IMR-90 (cell line): Measurements from ENCODE around the gene FRMD4B. TPM values are rescaled to one million over a fixed set of nuclear protein-coding genes. Genes with fewer than 3 reads are reported as not detected.

Source experiments
- ATAC-seq: fragments of 200-7000 bp; cut with Tn5 transposase; 2 replicates; pipeline ENCODE4 v1.9.1; 2020; ENCODE audit warnings: low read depth, mild to moderate bottlenecking, moderate library complexity
- BruUV-seq: library from RNA; stranded (reverse); fragments of 400-500 nt; replicated peaks from 2 replicates; lab custom pipeline; 2021; lab: Mats Ljungman, UMichigan
- CTCF ChIA-PET: fragments of 300-600 bp; formaldehyde crosslinking; extraction: SDS; loops from one replicate; lab custom pipeline; 2021; ENCODE audit warnings: antibody characterized with exemption; lab: Yijun Ruan, JAX
- POLR2A ChIA-PET: fragments of 300-600 bp; sonication (Branson Sonifier 250); formaldehyde crosslinking; loops from one replicate; lab custom pipeline; 2022; ENCODE audit warnings: antibody characterized with exemption; ENCODE audit not compliant: unreplicated experiment; lab: Charles Lee
- DNase-seq: peaks from one replicate; pipeline ENCODE4 v3.0.0; 2013
- H2AFZ ChIP-seq: replicated peaks from 2 replicates; pipeline ENCODE3; 2013; ENCODE audit warnings: low read length, mild to moderate bottlenecking; ENCODE audit not compliant: poor library complexity
- H2AK5ac ChIP-seq: 2 replicates; pipeline ENCODE4 v1.6.1; 2013; ENCODE audit warnings: low read depth, low read length, inconsistent platforms
- H2AK9ac ChIP-seq: replicated peaks from 2 replicates; pipeline ENCODE3; 2013; ENCODE audit warnings: mild to moderate bottlenecking, low read depth, low read length, moderate library complexity; ENCODE audit not compliant: poor library complexity
- H2BK120ac ChIP-seq: 2 replicates; pipeline ENCODE4 v1.6.1; 2013; ENCODE audit warnings: low read depth, low read length, inconsistent platforms
- H2BK15ac ChIP-seq: 3 replicates; pipeline ENCODE4 v1.6.1; 2013; ENCODE audit warnings: low read depth, low read length, inconsistent platforms
- H2BK20ac ChIP-seq: 2 replicates; pipeline ENCODE4 v1.6.1; 2013; ENCODE audit warnings: low read depth, mild to moderate bottlenecking, inconsistent platforms, low read length, moderate library complexity
- H2BK5ac ChIP-seq: 2 replicates; pipeline ENCODE4 v1.6.1; 2013; ENCODE audit warnings: mild to moderate bottlenecking, low read depth, low read length, inconsistent platforms; ENCODE audit not compliant: poor library complexity, severe bottlenecking
- H3K14ac ChIP-seq: replicated peaks from 2 replicates; pipeline ENCODE4 v1.6.1; 2013; ENCODE audit warnings: low read depth, low read length, inconsistent platforms
- H3K18ac ChIP-seq: 2 replicates; pipeline ENCODE4 v1.6.1; 2013; ENCODE audit warnings: low read depth, low read length, control low read depth
- H3K23ac ChIP-seq: 2 replicates; pipeline ENCODE4 v1.6.1; 2013; ENCODE audit warnings: low read depth, low read length, inconsistent platforms
- H3K27ac ChIP-seq: 2 replicates; pipeline ENCODE4 v1.5.1; 2013; ENCODE audit warnings: mild to moderate bottlenecking, control low read depth, low read length; ENCODE audit not compliant: insufficient read depth
- H3K27me3 ChIP-seq: 2 replicates; pipeline ENCODE4 v1.6.1; 2013; ENCODE audit warnings: low read length; ENCODE audit not compliant: control insufficient read depth, insufficient read depth
- H3K36me3 ChIP-seq: 2 replicates; pipeline ENCODE4 v1.6.1; 2013; ENCODE audit warnings: low read length, mixed read lengths; ENCODE audit not compliant: control insufficient read depth, insufficient read depth
- H3K4ac ChIP-seq: 2 replicates; pipeline ENCODE4 v1.6.1; 2013; ENCODE audit warnings: low read depth, low read length, inconsistent platforms
- H3K4me1 ChIP-seq: 2 replicates; pipeline ENCODE4 v1.6.1; 2013; ENCODE audit warnings: low read length, mixed read lengths; ENCODE audit not compliant: control insufficient read depth, insufficient read depth
- H3K4me2 ChIP-seq: 2 replicates; pipeline ENCODE4 v1.6.1; 2013; ENCODE audit warnings: low read depth, mild to moderate bottlenecking, control low read depth, low read length, moderate library complexity
- H3K4me3 ChIP-seq: 2 replicates; pipeline ENCODE4 v1.5.1; 2013; ENCODE audit warnings: low read depth, mild to moderate bottlenecking, control low read depth, low read length, moderate library complexity; ENCODE audit not compliant: insufficient read depth
- H3K56ac ChIP-seq: 2 replicates; pipeline ENCODE4 v1.6.1; 2013; ENCODE audit warnings: low read length, inconsistent platforms; ENCODE audit not compliant: insufficient read depth; ENCODE audit errors: extremely low read depth
- H3K79me1 ChIP-seq, 2 experiments: 2 replicates each; pipeline ENCODE4 v1.6.1; 2013; ENCODE audit warnings: low read length in 2 of 2, inconsistent platforms in 1 of 2, low read depth in 1 of 2
- H3K9ac ChIP-seq: 2 replicates; pipeline ENCODE4 v1.6.1; 2013; ENCODE audit warnings: low read depth, low read length, control low read depth
- H3K9me1 ChIP-seq: 2 replicates; pipeline ENCODE4 v1.6.1; 2013; ENCODE audit warnings: low read length, inconsistent platforms; ENCODE audit not compliant: insufficient read depth
- H3K9me3 ChIP-seq: 2 replicates; pipeline ENCODE4 v1.6.1; 2013; ENCODE audit warnings: low read length; ENCODE audit not compliant: control insufficient read depth, insufficient read depth
- H4K20me1 ChIP-seq: 2 replicates; pipeline ENCODE4 v1.6.1; 2013; ENCODE audit warnings: low read length, inconsistent platforms; ENCODE audit not compliant: insufficient read depth
- H4K5ac ChIP-seq: 2 replicates; pipeline ENCODE4 v1.6.1; 2013; ENCODE audit warnings: mild to moderate bottlenecking, low read depth, low read length, control low read depth
- H4K8ac ChIP-seq, 2 experiments: 2 replicates each; pipeline ENCODE4 v1.6.1; 2013; ENCODE audit warnings: low read depth in 2 of 2, low read length in 2 of 2, control low read depth in 1 of 2, inconsistent platforms in 1 of 2
- H4K91ac ChIP-seq: 2 replicates; pipeline ENCODE4 v1.6.1; 2013; ENCODE audit warnings: low read depth, low read length, inconsistent platforms; ENCODE audit not compliant: insufficient read depth
- BHLHE40 ChIP-seq: fragments of 150-350 bp; IDR thresholded peaks from 2 replicates; pipeline ENCODE4 v1.6.1; 2016; ENCODE audit warnings: mild to moderate bottlenecking, low read depth, low read length
- CEBPB ChIP-seq: IDR thresholded peaks from 2 replicates; pipeline ENCODE4 v1.6.1; 2012; ENCODE audit warnings: low read depth, low read length, improper control_type of control experiment
- CHD1 ChIP-seq: IDR thresholded peaks from 2 replicates; pipeline ENCODE4 v1.6.1; 2012; ENCODE audit warnings: low read depth, low read length, improper control_type of control experiment
- ELK1 ChIP-seq: fragments of 150-350 bp; IDR thresholded peaks from 2 replicates; pipeline ENCODE4 v1.6.1; 2016; ENCODE audit warnings: low read depth, mild to moderate bottlenecking, low read length, moderate library complexity, borderline replicate concordance
- FOS ChIP-seq: fragments of 150-350 bp; IDR thresholded peaks from 2 replicates; pipeline ENCODE4 v1.6.1; 2016; ENCODE audit warnings: low read depth, low read length
- MAFK ChIP-seq: IDR thresholded peaks from 2 replicates; pipeline ENCODE4 v1.6.1; 2012; ENCODE audit warnings: low read depth, low read length, improper control_type of control experiment
- MAZ ChIP-seq: IDR thresholded peaks from 2 replicates; pipeline ENCODE4 v1.6.1; 2012; ENCODE audit warnings: low read depth, mild to moderate bottlenecking, low read length, improper control_type of control experiment, moderate library complexity, borderline replicate concordance
- MXI1 ChIP-seq: IDR thresholded peaks from 2 replicates; pipeline ENCODE4 v1.6.1; 2012; ENCODE audit warnings: low read depth, mild to moderate bottlenecking, low read length, moderate library complexity, borderline replicate concordance
- NFE2L2 ChIP-seq: fragments of 150-350 bp; IDR thresholded peaks from 2 replicates; pipeline ENCODE4 v1.6.1; 2016; ENCODE audit warnings: low read depth, mild to moderate bottlenecking, low read length
- POLR2A ChIP-seq: IDR thresholded peaks from 2 replicates; pipeline ENCODE4 v1.6.1; 2012; ENCODE audit warnings: mild to moderate bottlenecking, low read depth, low read length
- RCOR1 ChIP-seq: IDR thresholded peaks from 2 replicates; pipeline ENCODE4 v1.6.1; 2012; ENCODE audit warnings: mild to moderate bottlenecking, low read length, improper control_type of control experiment; ENCODE audit not compliant: insufficient replicate concordance
- SMC3 ChIP-seq: fragments of 150-350 bp; IDR thresholded peaks from 2 replicates; pipeline ENCODE4 v1.6.1; 2016; ENCODE audit warnings: low read depth, mild to moderate bottlenecking, antibody characterized with exemption, low read length, moderate library complexity
- WGBS, 2 experiments: methylation state at CpG; one replicate each; pipeline versions ENCODE4 v1.1.5 to v1.1.7; 2013; ENCODE audit warnings: missing lambda C conversion rate in 2 of 2; ENCODE audit not compliant: insufficient read length in 1 of 2; ENCODE audit errors: extremely low coverage in 2 of 2; 5-methylcytosine and 5-hydroxymethylcytosine counted together
- dilution Hi-C: fragments of 300-500 bp; cut with HindIII; formaldehyde crosslinking; loops from one replicate; pipeline ENCODE4 v1.14.3; 2018; ENCODE audit warnings: low sequenced_read_pairs; ENCODE audit not compliant: unreplicated experiment
- in situ Hi-C: fragments of 300-500 bp; cut with MboI; formaldehyde crosslinking; loops from 3 replicates; pipeline ENCODE4 v1.14.3; 2019; ENCODE audit warnings: low sequenced_read_pairs, inconsistent platforms, mixed read lengths
- intact Hi-C: fragments of 100-400 bp; cut with micrococcal nuclease; formaldehyde crosslinking; loops from 2 replicates; pipeline ENCODE4 v1.10.0; 2022
- polyA plus RNA-seq, 3 experiments: library from polyadenylated mRNA; depleted of rRNA; stranded (reverse); fragments of >200 nt; gene quantifications; 2 replicates each; pipeline ENCODE4 v1.2.3, GENCODE V29; 2012; ENCODE audit warnings: low replicate concordance in 1 of 3
- total RNA-seq: library from RNA; depleted of rRNA; stranded (reverse); fragments of >200 nt; gene quantifications from 2 replicates; pipeline ENCODE4 v1.2.3, GENCODE V29; 2012

Gene FRMD4B
- total and polyA plus RNA-seq, 2 of the 4 experiments (the other 2 are of a cell fraction): 0.14 to 0.36 TPM

GRCh38 chr3:69406163-69406562 lies 20.3 kb upstream of the FRMD4B start:
- no peak overlapping the region for H3K23ac ChIP-seq
- H3K4me1 ChIP-seq: no peaks in the 10 kb centered on the region
- no peaks in the 10 kb centered on the region for H4K20me1 ChIP-seq
- H3K79me1 ChIP-seq: no peaks in the 10 kb centered on the region
- no peak overlapping the region for H2AK9ac ChIP-seq
- 20% methylated on average over 1 of the region's 2 CpGs; no CpG with 5 or more reads in 1 of the 2 experiments for WGBS, 2 experiments
- no peak overlapping the region for H3K4me2 ChIP-seq
- CTCF ChIA-PET: no interaction called here
- no peak overlapping the region for H3K4ac ChIP-seq
- no peak overlapping the region for H2BK15ac ChIP-seq
- no peak overlapping the region for H2AK5ac ChIP-seq
- no peak overlapping the region for H2AFZ ChIP-seq
- no peak overlapping the region for H4K91ac ChIP-seq
- no peak overlapping the region for H2BK5ac ChIP-seq
- no peak overlapping the region for H4K8ac ChIP-seq
- H3K36me3 ChIP-seq: no peaks in the 10 kb centered on the region
- TF ChIP-seq NFE2L2 (no peak), FOS (no peak), CEBPB (no peak), SMC3 (no peak), RCOR1 (no peak), MAFK (no peak), MAZ (no peak), ELK1 (no peak), MXI1 (no peak), BHLHE40 (no peak), CHD1 (no peak), POLR2A (no peak)
- H2BK20ac ChIP-seq: no peak overlapping the region
- ATAC-seq (no peak), DNase-seq (no peak)
- no peak overlapping the region for H3K18ac ChIP-seq
- no peak overlapping the region for H3K27ac ChIP-seq
- H4K5ac ChIP-seq: no peak overlapping the region
- no peak overlapping the region for H3K4me3 ChIP-seq
- no peak overlapping the region for H3K9ac ChIP-seq
- in situ Hi-C loops (no loop called here), dilution Hi-C loops (no loop called here), intact Hi-C loops (no loop called here)
- POLR2A ChIA-PET: no interaction called here
- no TSS peak for BruUV-seq
- H3K9me1 ChIP-seq: no peaks in the 10 kb centered on the region
- H3K9me3 ChIP-seq: no peaks in the 10 kb centered on the region
- no peak overlapping the region for H3K56ac ChIP-seq
- peaks cover 1% of the 10 kb centered on the region for H3K27me3 ChIP-seq
- no peak overlapping the region for H2BK120ac ChIP-seq
- no peak overlapping the region for H3K14ac ChIP-seq
